OCI-LY7 (cell line): ENCODE measurements around the gene HDAC9. TPM values are rescaled to one million over a fixed set of nuclear protein-coding genes. Genes with fewer than 3 reads are reported as not detected.

Source experiments
- BruUV-seq: library from RNA; stranded (reverse); fragments of 400-500 nt; replicated peaks from 2 replicates; lab custom pipeline; 2021; lab: Mats Ljungman, UMichigan
- CTCF ChIA-PET: fragments of 300-600 bp; sonication (Branson Sonifier 250); formaldehyde crosslinking; loops from one replicate; lab custom pipeline; 2022; ENCODE audit warnings: antibody characterized with exemption; ENCODE audit not compliant: unreplicated experiment; lab: Charles Lee
- POLR2A ChIA-PET: fragments of 300-600 bp; sonication (Branson Sonifier 250); formaldehyde crosslinking; loops from one replicate; lab custom pipeline; 2022; ENCODE audit warnings: antibody characterized with exemption; lab: Charles Lee
- DNase-seq: peaks from one replicate; pipeline ENCODE4 v3.0.0-alpha.2; 2015; ENCODE audit warnings: low spot score
- H2AFZ ChIP-seq: fragments of 200-600 bp; sonication (generic), shearing (Covaris generic); 2 replicates; pipeline ENCODE4 v1.6.1; 2014; ENCODE audit warnings: mild to moderate bottlenecking, antibody characterized with exemption, low read length, moderate library complexity
- H3K27ac ChIP-seq: fragments of 200-600 bp; sonication (generic); 2 replicates; pipeline ENCODE4 v1.5.1; 2014; ENCODE audit warnings: mixed run types, low read depth, mild to moderate bottlenecking, moderate library complexity, low read length, inconsistent platforms; ENCODE audit not compliant: poor library complexity, severe bottlenecking
- H3K36me3 ChIP-seq: fragments of 200-600 bp; sonication (generic); 2 replicates; pipeline ENCODE4 v1.6.1; 2014; ENCODE audit warnings: mild to moderate bottlenecking, antibody characterized with exemption, low read length, moderate library complexity, mixed read lengths; ENCODE audit not compliant: insufficient read depth
- H3K4me1 ChIP-seq: fragments of 200-600 bp; sonication (generic); 2 replicates; pipeline ENCODE4 v1.5.1; 2014; ENCODE audit warnings: mild to moderate bottlenecking, low read length; ENCODE audit not compliant: insufficient read depth, poor library complexity, severe bottlenecking
- H3K4me2 ChIP-seq: fragments of 200-600 bp; sonication (generic); 2 replicates; pipeline ENCODE4 v1.6.1; 2014; ENCODE audit warnings: mild to moderate bottlenecking, low read length
- H3K4me3 ChIP-seq: fragments of 200-600 bp; sonication (generic); 2 replicates; pipeline ENCODE4 v1.5.1; 2014; ENCODE audit warnings: mild to moderate bottlenecking, low read depth, low read length; ENCODE audit not compliant: poor library complexity, severe bottlenecking
- H3K79me2 ChIP-seq: fragments of 200-600 bp; sonication (generic); 2 replicates; pipeline ENCODE4 v1.6.1; 2016; ENCODE audit warnings: low read depth, mild to moderate bottlenecking, low read length, moderate library complexity, mixed read lengths; ENCODE audit not compliant: insufficient read depth
- H3K9me2 ChIP-seq: fragments of 200-600 bp; sonication (generic); 2 replicates; pipeline ENCODE4 v1.6.1; 2016; ENCODE audit warnings: mild to moderate bottlenecking, low read length, mixed read lengths; ENCODE audit not compliant: insufficient read depth
- H3K9me3 ChIP-seq: fragments of 200-600 bp; sonication (generic); 2 replicates; pipeline ENCODE4 v1.6.1; 2014; ENCODE audit warnings: mild to moderate bottlenecking, mixed run types, low read length, mixed read lengths
- H4K20me1 ChIP-seq: fragments of 200-600 bp; sonication (generic); 2 replicates; pipeline ENCODE4 v1.6.1; 2014; ENCODE audit warnings: mild to moderate bottlenecking, antibody characterized with exemption, low read length, moderate library complexity, mixed read lengths; ENCODE audit not compliant: insufficient read depth
- EZH2phosphoT487 ChIP-seq: fragments of 200-600 bp; sonication (generic); IDR thresholded peaks from 2 replicates; pipeline ENCODE4 v1.6.1; 2018; ENCODE audit warnings: low read depth, borderline replicate concordance, mild to moderate bottlenecking, mixed run types, antibody characterized with exemption, low read length, moderate library complexity, mixed read lengths
- intact Hi-C: fragments of 100-400 bp; cut with micrococcal nuclease; formaldehyde crosslinking; loops from one replicate; pipeline ENCODE4 v1.10.0; 2022; ENCODE audit not compliant: unreplicated experiment
- total RNA-seq, 2 experiments: library from RNA; depleted of rRNA in 1 of 2; stranded (reverse); fragments of >200 nt in 1 of 2; shearing (Covaris generic) in 1 of 2; gene quantifications; 2 replicates each; pipeline ENCODE4 v1.2.3, GENCODE V29; 2014 to 2022
- TF ChIP-seq, protein P1 (sequence below): fragments of 200-600 bp; sonication (generic); conservative IDR thresholded peaks from 2 replicates; pipeline ENCODE4 v1.5.1; 2014; ENCODE audit warnings: mild to moderate bottlenecking, antibody characterized with exemption, low read length, moderate library complexity, mixed read lengths

The HDAC9 gene
- total RNA-seq, 2 experiments from 2014 or later = 58.8 to 91.7 TPM

DNA sequence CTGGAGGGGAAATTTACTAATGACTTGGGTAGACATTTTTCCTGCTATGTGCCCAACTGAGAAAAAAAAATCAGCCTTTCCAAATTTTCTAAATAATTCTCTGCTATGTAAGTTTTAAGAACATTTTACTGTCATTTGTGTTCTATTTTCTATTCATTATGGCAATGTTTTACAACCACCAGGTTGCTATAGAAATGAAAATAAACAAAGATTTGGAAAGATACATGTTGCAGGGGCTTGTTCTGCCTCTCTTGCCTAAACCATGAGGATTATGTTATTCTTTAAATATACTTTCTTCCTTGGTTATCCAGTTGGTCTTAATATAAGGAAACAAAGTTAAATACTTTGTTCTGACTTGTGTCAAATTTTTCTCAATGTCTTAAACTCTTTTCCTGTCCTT, 364.7 kb downstream of the HDAC9 start:
- ChIA-PET CTCF (no interaction called here), POLR2A (interaction anchor here (0.7 kb wide), 1 partner anchor 251 kb away, joined by 3 read pairs; no protein-coding TSS in a partner anchor)
- no peak for DNase-seq
- no peak overlapping the region for H3K4me3 ChIP-seq
- no peak overlapping the region for H3K4me2 ChIP-seq
- intact Hi-C loops = no loop called here
- no peaks in the 10 kb centered on the region for H3K9me2 ChIP-seq
- no peaks in the 10 kb centered on the region for H3K79me2 ChIP-seq
- no peak overlapping the region for H2AFZ ChIP-seq
- no peaks in the 10 kb centered on the region for H3K4me1 ChIP-seq
- TF ChIP-seq, protein P1, sequence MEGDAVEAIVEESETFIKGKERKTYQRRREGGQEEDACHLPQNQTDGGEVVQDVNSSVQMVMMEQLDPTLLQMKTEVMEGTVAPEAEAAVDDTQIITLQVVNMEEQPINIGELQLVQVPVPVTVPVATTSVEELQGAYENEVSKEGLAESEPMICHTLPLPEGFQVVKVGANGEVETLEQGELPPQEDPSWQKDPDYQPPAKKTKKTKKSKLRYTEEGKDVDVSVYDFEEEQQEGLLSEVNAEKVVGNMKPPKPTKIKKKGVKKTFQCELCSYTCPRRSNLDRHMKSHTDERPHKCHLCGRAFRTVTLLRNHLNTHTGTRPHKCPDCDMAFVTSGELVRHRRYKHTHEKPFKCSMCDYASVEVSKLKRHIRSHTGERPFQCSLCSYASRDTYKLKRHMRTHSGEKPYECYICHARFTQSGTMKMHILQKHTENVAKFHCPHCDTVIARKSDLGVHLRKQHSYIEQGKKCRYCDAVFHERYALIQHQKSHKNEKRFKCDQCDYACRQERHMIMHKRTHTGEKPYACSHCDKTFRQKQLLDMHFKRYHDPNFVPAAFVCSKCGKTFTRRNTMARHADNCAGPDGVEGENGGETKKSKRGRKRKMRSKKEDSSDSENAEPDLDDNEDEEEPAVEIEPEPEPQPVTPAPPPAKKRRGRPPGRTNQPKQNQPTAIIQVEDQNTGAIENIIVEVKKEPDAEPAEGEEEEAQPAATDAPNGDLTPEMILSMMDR = no peak
- TF ChIP-seq EZH2phosphoT487 = no peak
- no peaks in the 10 kb centered on the region for H3K9me3 ChIP-seq
- H3K27ac ChIP-seq = no peak overlapping the region
- no TSS peak for BruUV-seq
- H3K36me3 ChIP-seq = no peaks in the 10 kb centered on the region
- H4K20me1 ChIP-seq = no peaks in the 10 kb centered on the region

DNA sequence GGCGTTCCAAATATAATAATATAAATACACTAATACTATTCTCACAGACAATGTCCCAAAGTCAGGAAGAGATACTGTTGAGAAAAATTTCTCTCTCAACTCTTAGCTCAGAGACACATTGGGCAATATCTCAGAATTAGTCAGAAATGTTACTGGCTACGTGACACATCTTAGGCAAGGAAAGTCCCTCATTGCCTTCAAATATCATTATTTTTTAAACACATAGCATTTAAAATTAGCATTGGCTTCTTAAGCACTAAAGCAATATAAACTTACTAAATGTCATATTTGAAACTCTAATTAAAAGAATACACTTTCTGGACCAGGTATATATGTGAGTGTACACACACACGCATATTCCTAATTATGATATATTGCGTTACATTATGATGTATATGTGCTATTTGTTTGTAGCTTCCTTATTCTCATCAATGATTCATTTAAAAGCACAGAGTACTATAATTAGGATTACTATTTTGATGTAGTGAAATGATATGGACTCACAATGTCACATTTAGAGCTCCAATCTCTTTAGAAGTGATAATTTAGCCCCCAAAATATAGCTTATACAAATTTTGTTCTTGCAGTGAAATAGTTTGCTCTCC, 366.1 kb downstream of the HDAC9 start:
- Histone ChIP-seq H4K20me1 (no peaks in the 10 kb centered on the region), H2AFZ (no peak overlapping the region), H3K4me3 (no peak overlapping the region), H3K27ac (no peak overlapping the region), H3K9me3 (no peaks in the 10 kb centered on the region), H3K36me3 (no peaks in the 10 kb centered on the region), H3K4me1 (no peaks in the 10 kb centered on the region), H3K9me2 (no peaks in the 10 kb centered on the region), H3K79me2 (no peaks in the 10 kb centered on the region), H3K4me2 (no peak overlapping the region)
- DNase-seq = no peak
- ChIA-PET CTCF (no interaction called here), POLR2A (no interaction called here)
- intact Hi-C loops = no loop called here
- no TSS peak for BruUV-seq
- no peak for TF ChIP-seq EZH2phosphoT487
- TF ChIP-seq, protein P1 = no peak

DNA sequence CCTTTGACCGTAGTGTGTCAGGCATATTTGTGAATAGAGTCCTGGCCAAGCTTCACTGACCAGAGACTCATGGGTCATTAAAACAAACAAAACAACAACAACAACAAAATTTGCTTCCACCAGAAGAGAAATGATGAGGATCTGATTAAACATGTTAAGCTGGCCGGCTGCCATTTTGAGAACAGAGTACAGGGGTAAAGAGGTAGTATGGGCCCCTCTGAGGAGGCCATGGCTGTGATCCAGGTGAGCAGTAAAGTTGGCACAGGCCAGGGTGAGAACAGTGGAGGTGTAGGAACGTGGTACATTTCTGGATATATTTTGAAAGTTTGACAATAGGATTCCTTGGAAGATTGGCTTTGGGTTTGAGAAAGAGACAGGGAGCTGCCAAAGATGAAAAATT, 369.4 kb downstream of the HDAC9 start:
- Histone ChIP-seq H3K4me3 (no peak overlapping the region), H3K36me3 (no peaks in the 10 kb centered on the region), H3K79me2 (no peaks in the 10 kb centered on the region), H3K4me1 (no peaks in the 10 kb centered on the region), H4K20me1 (no peaks in the 10 kb centered on the region), H3K9me2 (no peaks in the 10 kb centered on the region), H3K27ac (no peak overlapping the region), H2AFZ (no peak overlapping the region), H3K9me3 (no peaks in the 10 kb centered on the region), H3K4me2 (no peak overlapping the region)
- CTCF ChIA-PET = no interaction called here
- intact Hi-C loops = no loop called here
- TF ChIP-seq, protein P1 = no peak
- TF ChIP-seq EZH2phosphoT487 = no peak
- no peak for DNase-seq
- BruUV-seq = no TSS peak
- POLR2A ChIA-PET = interaction anchor here (0.9 kb wide), 1 partner anchor 203 kb away, joined by 3 read pairs; no protein-coding TSS in a partner anchor
